ENCODE data around the gene NHP2. TPM values are rescaled to one million over a fixed set of nuclear protein-coding genes. Genes with fewer than 3 reads are reported as not detected.

The NHP2 gene
- total RNA-seq, 1 experiment from 2014 or later, result 470 TPM

GRCh38 chr5:178174456-178174855 lies 20.8 kb upstream of the NHP2 start:
- no peak for DNase-seq (ENCODE audit: low spot score)

DNA sequence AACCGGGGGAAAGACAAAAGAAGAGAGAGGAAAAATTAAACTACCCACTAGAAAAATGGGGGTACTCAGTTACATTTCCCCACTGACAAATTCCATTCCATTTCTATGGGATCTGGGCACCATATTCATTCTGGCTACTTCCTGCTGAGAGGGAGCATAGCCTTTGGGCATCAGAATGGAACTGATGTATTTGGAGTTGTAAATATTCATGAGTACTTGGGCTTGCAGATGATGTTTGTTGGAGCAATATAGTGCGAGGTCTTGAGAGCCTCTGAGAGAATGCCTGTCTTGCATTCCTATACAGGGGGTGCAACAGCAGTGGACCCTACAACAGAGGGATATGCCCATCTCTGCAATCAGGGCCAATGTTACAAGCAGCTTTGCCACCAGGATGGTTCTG lies 16.8 kb upstream of the NHP2 start:
- no peak for DNase-seq (ENCODE audit: low spot score)

GRCh38 chr5:178165581-178165980 lies 11.9 kb upstream of the NHP2 start:
- DNase-seq (ENCODE audit: low spot score), result no peak

DNA sequence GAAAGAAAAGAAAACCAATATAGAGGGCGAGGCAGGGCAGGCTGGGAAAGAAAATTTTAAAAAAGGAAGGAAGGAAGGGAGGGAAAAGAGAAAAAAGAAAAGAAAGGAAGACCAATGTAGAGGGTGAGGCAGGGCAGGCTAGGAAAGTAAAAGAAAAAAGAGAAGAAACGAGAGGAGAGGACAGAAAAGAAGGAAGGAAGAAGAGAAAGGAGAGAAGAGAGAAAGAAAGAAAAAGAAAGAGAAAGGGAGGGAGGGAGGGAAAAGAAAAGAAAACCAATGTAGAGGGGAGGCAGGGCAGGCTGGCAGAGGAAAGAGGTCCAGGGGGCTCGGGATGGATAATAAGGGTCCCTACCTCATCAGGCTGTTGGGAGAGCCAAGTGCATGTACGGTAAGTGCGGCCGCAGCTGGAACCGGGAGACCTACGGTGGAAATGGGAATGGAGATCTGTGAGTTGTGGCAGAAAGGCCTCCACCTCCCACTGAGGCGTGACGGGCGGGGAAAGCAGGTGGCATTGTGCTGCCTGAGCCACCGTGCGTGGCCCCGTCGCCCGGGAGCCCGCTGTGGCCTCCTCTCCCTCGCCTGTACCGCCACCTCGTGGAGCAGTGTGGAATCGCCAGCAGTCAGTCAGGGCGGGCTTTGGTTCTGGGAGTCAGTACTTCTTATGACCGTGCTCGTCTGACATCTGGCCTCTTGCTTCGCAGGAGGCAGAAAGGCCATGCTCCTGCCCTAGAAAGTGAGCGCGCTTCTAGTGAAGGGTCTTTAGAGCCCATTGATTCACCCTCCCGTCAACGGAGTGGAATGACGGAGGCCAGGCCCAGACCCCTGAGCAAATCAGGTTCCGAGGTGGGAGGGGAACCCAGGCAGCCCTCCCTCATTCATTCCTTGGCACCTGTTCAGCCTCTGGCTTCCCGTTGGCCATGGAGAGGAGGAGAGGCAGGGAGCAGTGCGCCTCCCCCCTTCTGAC lies 10.4 kb upstream of the NHP2 start:
- peak; percentile 69 for DNase-seq (ENCODE audit: low spot score)

DNA sequence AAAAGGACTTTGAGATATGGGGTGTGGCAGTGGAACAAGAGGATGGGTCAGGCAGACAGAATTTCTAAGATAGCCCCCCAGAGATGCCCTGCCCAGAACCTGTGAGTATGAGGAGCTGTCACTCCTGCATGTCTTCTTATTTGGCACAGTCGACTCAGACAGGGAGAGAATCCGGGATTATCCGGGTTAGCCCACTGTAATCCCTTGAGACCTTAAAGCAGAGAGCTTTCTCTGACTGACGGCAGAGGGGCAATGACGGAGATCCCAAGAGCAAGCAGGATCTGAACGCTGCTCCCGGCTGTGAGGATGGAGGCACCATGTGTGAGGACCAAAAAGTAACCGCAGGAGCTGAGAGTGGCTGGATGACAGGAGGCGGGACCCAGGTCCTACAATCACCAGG lies 8.8 kb upstream of the NHP2 start:
- no peak for DNase-seq (ENCODE audit: low spot score)

GRCh38 chr5:178160176-178160575 lies 6.5 kb upstream of the NHP2 start:
- DNase-seq (ENCODE audit: low spot score), result no peak

- DNase-seq (ENCODE audit: low spot score), result no peak
These were observed 1.4 kb upstream of the NHP2 start for GRCh38 chr5:178155065-178155464.

- no peak for DNase-seq (ENCODE audit: low spot score)
These were observed 917 bp downstream of the NHP2 start for GRCh38 chr5:178152491-178153444.

- DNase-seq (ENCODE audit: low spot score), result no peak
These were observed 2.5 kb downstream of the NHP2 start for GRCh38 chr5:178150977-178151734.

GRCh38 chr5:178149199-178149932 lies 4.3 kb downstream of the NHP2 start:
- no peak for DNase-seq (ENCODE audit: low spot score)

GRCh38 chr5:178147406-178147805 lies 6.3 kb downstream of the NHP2 start:
- DNase-seq (ENCODE audit: low spot score), result no peak

DNA sequence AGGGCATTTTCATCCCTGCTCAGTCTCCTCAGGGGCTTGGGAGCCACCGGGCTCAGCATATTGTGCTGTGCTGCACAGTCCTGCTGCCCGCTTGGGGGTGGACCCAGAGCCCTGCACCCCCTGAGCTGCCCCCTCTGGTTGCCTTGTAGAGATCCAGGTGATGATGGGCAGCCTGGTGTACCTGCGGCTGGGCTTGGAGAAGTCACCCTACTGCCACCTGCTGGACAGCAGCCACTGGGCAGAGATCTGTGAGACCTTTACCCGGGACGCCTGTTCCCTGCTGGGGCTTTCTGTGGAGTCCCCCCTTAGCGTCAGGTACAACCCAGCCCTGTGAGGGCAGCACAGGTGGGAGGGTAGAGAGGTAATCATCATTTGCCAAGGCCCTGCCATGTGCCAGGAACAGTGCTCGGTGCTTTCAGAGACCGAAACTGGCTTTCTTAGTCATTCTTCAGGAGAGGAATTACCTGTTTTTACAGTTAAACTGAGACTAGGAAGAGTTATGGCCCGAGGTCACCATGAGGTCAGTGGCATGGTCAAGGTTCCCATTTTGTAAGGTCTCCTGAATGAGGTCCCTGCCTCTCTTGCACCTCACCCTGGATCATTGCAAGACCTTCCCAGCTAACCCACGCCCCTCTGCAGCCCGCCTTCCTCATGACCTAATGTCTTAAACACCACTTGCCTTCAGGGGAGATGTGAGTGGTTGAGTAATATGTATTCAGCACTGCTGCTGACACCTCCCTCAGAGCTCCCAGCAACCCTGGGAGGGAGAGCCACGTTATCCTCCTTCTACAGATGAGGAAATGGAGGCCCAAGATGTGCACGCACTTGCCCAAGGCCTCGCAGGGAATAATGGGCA lies 7.5 kb downstream of the NHP2 start:
- DNase-seq (ENCODE audit: low spot score), result peak; percentile 55

DNA sequence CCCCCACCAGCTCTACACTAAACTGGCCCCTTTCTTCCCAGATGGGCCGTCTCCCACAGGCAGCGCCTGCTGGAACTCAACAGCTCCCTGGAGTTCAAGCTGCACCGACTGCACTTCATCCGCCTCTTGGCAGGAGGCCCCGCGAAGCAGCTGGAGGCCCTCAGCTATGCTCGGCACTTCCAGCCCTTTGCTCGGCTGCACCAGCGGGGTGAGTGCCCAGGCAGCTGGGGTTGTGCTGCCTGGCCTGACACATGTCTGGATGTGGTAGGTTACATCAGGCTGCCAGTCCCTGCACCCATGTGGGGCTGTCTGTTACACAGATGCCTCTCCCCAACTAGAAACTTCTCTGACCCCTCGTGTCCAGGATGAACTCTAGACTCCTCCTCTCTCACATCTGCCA lies 9.8 kb downstream of the NHP2 start:
- no peak for DNase-seq (ENCODE audit: low spot score)

DNA sequence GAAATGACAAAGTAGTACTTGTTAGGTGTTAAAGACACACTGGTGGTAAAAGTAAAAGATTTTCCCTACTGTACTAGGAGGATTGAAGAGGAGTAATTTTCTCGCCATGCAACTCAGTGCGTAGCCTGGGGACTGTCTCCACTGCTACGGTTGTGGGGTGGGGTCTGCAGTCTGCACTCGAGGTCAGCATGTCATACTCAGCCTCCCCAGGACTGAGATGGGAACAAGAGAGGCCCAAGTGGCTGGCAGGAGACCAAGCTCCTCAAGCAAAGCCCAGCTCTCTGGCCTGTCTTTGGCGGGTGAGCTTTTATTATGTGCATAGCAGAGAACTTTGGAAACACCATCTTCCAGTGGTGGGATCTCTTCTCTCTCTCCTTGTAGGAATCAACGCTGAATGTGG lies 10.4 kb downstream of the NHP2 start:
- DNase-seq (ENCODE audit: low spot score), result no peak

DNA sequence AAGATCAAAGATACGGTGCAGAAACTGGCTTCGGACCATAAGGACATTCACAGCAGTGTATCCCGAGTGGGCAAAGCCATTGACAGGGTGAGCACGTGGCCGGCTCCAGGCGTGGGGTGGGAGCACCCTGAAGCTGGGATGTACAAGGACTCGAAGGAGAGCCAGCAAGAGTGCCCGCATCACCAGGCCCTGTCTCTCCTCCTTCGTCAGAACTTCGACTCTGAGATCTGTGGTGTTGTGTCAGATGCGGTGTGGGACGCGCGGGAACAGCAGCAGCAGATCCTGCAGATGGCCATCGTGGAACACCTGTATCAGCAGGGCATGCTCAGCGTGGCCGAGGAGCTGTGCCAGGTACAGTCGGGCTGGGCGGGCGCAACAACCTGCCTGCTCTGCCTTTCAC lies 11.0 kb downstream of the NHP2 start:
- DNase-seq (ENCODE audit: low spot score), result no peak

GRCh38 chr5:178141550-178141949 lies 12.1 kb downstream of the NHP2 start:
- DNase-seq (ENCODE audit: low spot score), result no peak

DNA sequence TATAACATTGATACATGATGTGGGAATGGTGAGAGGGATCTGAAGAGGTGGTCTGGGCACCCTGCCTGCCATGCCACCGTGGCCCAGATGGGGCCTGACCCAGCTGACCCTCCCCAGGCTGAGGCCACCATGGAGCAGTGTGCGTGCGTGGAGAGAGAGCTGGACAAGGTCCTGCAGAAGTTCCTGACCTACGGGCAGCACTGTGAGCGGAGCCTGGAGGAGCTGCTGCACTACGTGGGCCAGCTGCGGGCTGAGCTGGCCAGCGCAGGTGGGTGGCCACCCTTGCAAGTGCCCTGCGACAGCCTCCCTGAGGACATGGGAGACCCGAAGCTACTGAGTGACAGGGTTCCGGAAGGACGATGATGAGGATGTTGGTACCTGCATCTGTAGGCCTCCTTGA lies 15.7 kb downstream of the NHP2 start:
- no peak for DNase-seq (ENCODE audit: low spot score)

DNA sequence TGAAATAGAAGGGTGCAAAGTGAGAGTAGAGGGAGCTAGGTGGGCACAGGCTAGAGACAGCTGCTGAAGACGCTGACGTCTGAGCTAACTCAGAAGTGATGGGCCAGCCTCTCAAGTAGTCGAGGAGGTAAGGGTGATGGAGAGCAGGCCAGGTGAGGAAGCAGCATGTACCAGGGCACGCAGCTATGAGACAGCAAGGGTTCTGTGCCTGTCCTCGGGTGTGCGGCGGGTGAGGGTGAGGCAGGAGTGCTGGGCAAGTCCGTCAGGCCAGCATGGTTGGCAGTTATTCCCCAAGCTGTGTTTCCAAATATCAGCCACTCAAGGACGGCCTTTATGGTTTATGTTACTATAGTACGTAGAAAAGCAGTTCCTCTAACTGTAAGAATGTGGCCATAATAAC lies 16.7 kb downstream of the NHP2 start:
- no peak for DNase-seq (ENCODE audit: low spot score)

DNA sequence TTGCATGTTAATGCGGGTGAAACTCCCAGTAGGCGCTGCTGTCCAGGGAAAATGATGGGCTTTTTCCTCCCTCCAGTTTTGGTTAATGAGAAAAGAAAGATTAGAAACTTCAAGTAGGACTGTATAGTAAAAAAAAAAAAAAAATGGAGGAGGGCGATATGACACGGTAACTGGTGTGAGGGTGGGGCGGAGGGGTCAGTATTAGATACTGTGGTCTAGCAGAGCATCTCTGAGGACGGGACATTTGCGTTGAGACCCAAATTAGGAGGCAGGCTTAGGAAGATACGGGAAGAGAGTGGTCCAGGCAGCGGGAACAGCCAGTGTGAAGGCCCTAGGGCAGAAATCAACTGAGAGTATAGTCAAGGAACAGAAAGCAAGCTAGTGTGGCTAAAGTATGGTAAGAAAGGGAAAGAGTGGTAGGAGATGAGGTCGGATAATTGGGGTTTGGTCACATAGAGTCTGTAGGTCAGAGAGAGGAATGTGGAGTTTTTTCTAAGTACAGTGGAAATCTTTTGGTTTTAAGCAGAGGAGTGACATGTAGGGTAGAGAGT lies 22.2 kb downstream of the NHP2 start:
- no peak for DNase-seq (ENCODE audit: low spot score)

Measured in A172 (cell line).